HepG2 (cell line): ENCODE measurements around the gene KIF17. TPM values are rescaled to one million over a fixed set of nuclear protein-coding genes. Genes with fewer than 3 reads are reported as not detected.

Experiments used
- FOXM1 ChIP-seq: sonication (generic); formaldehyde crosslinking; IDR thresholded peaks from 2 replicates; pipeline ENCODE4 v1.5.0; 2020; ENCODE audit warnings: missing genetic modification reagents
- GATAD2A ChIP-seq: IDR thresholded peaks from 2 replicates; pipeline ENCODE4 v1.6.1; 2016
- HIVEP1 ChIP-seq: sonication (generic); formaldehyde crosslinking; IDR thresholded peaks from 2 replicates; pipeline ENCODE4 v1.4.0; 2020; ENCODE audit warnings: mild to moderate bottlenecking, missing genetic modification reagents
- HNF1A ChIP-seq, 2 experiments: sonication (generic) in 1 of 2; formaldehyde crosslinking in 1 of 2; IDR thresholded peaks; 2 replicates each; pipeline versions ENCODE4 v1.4.0 to v1.6.1; 2016 to 2020; ENCODE audit warnings: borderline replicate concordance in 1 of 2, low read depth in 1 of 2, mild to moderate bottlenecking in 1 of 2, missing genetic modification reagents in 1 of 2
- HNF4A ChIP-seq: sonication (generic); formaldehyde crosslinking; IDR thresholded peaks from 2 replicates; pipeline ENCODE4 v1.4.0; 2020; ENCODE audit warnings: missing genetic modification reagents
- LBX2 ChIP-seq: sonication (generic); formaldehyde crosslinking; IDR thresholded peaks from 2 replicates; pipeline ENCODE4 v1.5.0; 2020; ENCODE audit warnings: missing genetic modification reagents, mild to moderate bottlenecking, borderline replicate concordance
- MYNN ChIP-seq: sonication (generic); formaldehyde crosslinking; IDR thresholded peaks from 2 replicates; pipeline ENCODE4 v1.4.0; 2020; ENCODE audit warnings: mild to moderate bottlenecking, low read depth, missing genetic modification reagents
- NR2C2 ChIP-seq: sonication (generic); formaldehyde crosslinking; IDR thresholded peaks from 2 replicates; pipeline ENCODE4 v1.4.0; 2020; ENCODE audit warnings: missing genetic modification reagents, mild to moderate bottlenecking, moderate library complexity, borderline replicate concordance
- PAXIP1 ChIP-seq: sonication (generic); formaldehyde crosslinking; conservative IDR thresholded peaks from 2 replicates; pipeline ENCODE4 v1.4.0; 2020; ENCODE audit warnings: mild to moderate bottlenecking, missing genetic modification reagents, moderate library complexity
- RFX1 ChIP-seq: fragments of 450-650 bp; IDR thresholded peaks from 2 replicates; pipeline ENCODE4 v1.6.1; 2017
- SP140L ChIP-seq: sonication (generic); formaldehyde crosslinking; IDR thresholded peaks from 2 replicates; pipeline ENCODE4 v1.4.0; 2020; ENCODE audit warnings: missing genetic modification reagents, borderline replicate concordance
- SRSF4 ChIP-seq: fragments of 200-400 bp; formaldehyde crosslinking; IDR thresholded peaks from one replicate; pipeline ENCODE4 v1.6.1; 2018; ENCODE audit warnings: mild to moderate bottlenecking, low read depth, low read length, moderate library complexity; ENCODE audit not compliant: poor library complexity, severe bottlenecking
- XBP1 ChIP-seq: sonication (generic); formaldehyde crosslinking; IDR thresholded peaks from 2 replicates; pipeline ENCODE4 v1.5.0; 2020; ENCODE audit warnings: missing genetic modification reagents
- ZFP36L1 ChIP-seq: sonication (generic); formaldehyde crosslinking; IDR thresholded peaks from 2 replicates; pipeline ENCODE4 v1.8.0; 2022; ENCODE audit warnings: mild to moderate bottlenecking, missing genetic modification reagents, moderate library complexity
- ZNF543 ChIP-seq: sonication (generic); formaldehyde crosslinking; IDR thresholded peaks from 2 replicates; pipeline ENCODE4 v1.4.0; 2020; ENCODE audit warnings: mild to moderate bottlenecking, missing genetic modification reagents
- ZNF598 ChIP-seq: sonication (generic); formaldehyde crosslinking; IDR thresholded peaks from 2 replicates; pipeline ENCODE4 v1.5.1; 2020; ENCODE audit warnings: mild to moderate bottlenecking, missing genetic modification reagents, borderline replicate concordance
- ZNF773 ChIP-seq: sonication (generic); formaldehyde crosslinking; IDR thresholded peaks from 2 replicates; pipeline ENCODE4 v1.4.0; 2020; ENCODE audit warnings: missing genetic modification reagents, borderline replicate concordance
- polyA plus RNA-seq, 8 experiments: library from polyadenylated mRNA; depleted of rRNA in 3 of 8; stranded (reverse) in 7 of 8; unstranded in 1 of 8; fragments of >200 nt; fragmentation: Illumina TruSeq in 4 of 8; extraction: Trizol in 4 of 8; gene quantifications; 2 replicates each; pipeline versions ENCODE4 v1.2.1 to v1.2.3, GENCODE V29; 2011 to 2016; ENCODE audit warnings: low read depth in 4 of 8, missing spikeins in 1 of 8, mixed read lengths in 1 of 8; ENCODE audit not compliant: insufficient read depth in 1 of 8
- total RNA-seq, 5 experiments: library from RNA; depleted of rRNA; stranded (reverse); fragments of >200 nt; fragmentation: Illumina TruSeq; extraction: Trizol; gene quantifications; 2 replicates each; pipeline ENCODE4 v1.2.3, GENCODE V29; 2016; ENCODE audit warnings: low read depth in 1 of 5

Gene KIF17
- total and polyA plus RNA-seq, 2 of the 13 experiments (the other 11 are each of a cell fraction or from before 2014, with no cell fraction given), result 0.24 to 0.44 TPM

- TF ChIP-seq SRSF4, result no peak
- no peak for TF ChIP-seq LBX2 (CRISPR knock-in tag)
- TF ChIP-seq HIVEP1, result no peak
- no peak for TF ChIP-seq MYNN (CRISPR knock-in tag)
- TF ChIP-seq HNF1A (IDR thresholded peaks at IDR 0.05; ENCODE audit: low read depth), result no peak
- TF ChIP-seq HNF1A (CRISPR knock-in tag; IDR thresholded peaks at IDR 0.05; ENCODE audit: borderline replicate concordance), result no peak
- TF ChIP-seq FOXM1, result no peak
- peak; percentile 15; the same call in 1 of the 2 replicates for TF ChIP-seq NR2C2 (CRISPR knock-in tag)
- TF ChIP-seq RFX1, result no peak
- no peak for TF ChIP-seq HNF4A (CRISPR knock-in tag)
- TF ChIP-seq ZNF543 (CRISPR knock-in tag), result no peak
- TF ChIP-seq ZNF598 (CRISPR knock-in tag), result no peak
- TF ChIP-seq SP140L, result no peak
- no peak for TF ChIP-seq GATAD2A (CRISPR knock-in tag)
- no peak for TF ChIP-seq ZFP36L1 (CRISPR knock-in tag)
- TF ChIP-seq ZNF773 (CRISPR knock-in tag), result no peak
- TF ChIP-seq PAXIP1, result no peak; the same call in 1 of the 2 replicates
- TF ChIP-seq XBP1, result 0 out of 2 replicates have a peak, but pooled peaks have one; percentile 2
Measured at GRCh38 chr1:20733360-20733975, 15.7 kb upstream of the KIF17 start (continued).
